Body of pancreas (tissue), 4 donors: Measurements from ENCODE around the gene USP49. TPM values are rescaled to one million over a fixed set of nuclear protein-coding genes. Genes with fewer than 3 reads are reported as not detected.

Experiments
- ATAC-seq: fragments of 150-250 bp; one replicate; pipeline ENCODE4 v1.9.1; 2016
- DNase-seq, 4 donors: peaks; one replicate each; pipeline ENCODE4 v3.0.0-alpha.2; 2019
- H3K27ac ChIP-seq, 4 donors: fragments of 200-600 bp; sonication (generic); 1 replicate in 3 of 4; 2 replicates in 1 of 4; pipeline versions ENCODE4 v1.5.1 to v1.6.1; 2016 to 2019; ENCODE audit warnings: mild to moderate bottlenecking in 1 of 4, mixed read lengths in 1 of 4, moderate library complexity in 1 of 4
- H3K27me3 ChIP-seq, 2 donors: fragments of 200-600 bp; sonication (generic); one replicate each; pipeline ENCODE4 v1.6.0; 2016; ENCODE audit warnings: mild to moderate bottlenecking in 1 of 2
- H3K36me3 ChIP-seq, 2 donors: fragments of 200-600 bp; sonication (generic); replicated peaks in 1 of 2; 2 replicates each; pipeline ENCODE4 v1.5.1; 2016; ENCODE audit warnings: low read depth in 2 of 2; ENCODE audit not compliant: insufficient read depth in 1 of 2
- H3K4me1 ChIP-seq: fragments of 200-600 bp; sonication (generic); one replicate; pipeline ENCODE4 v1.6.0; 2016
- H3K4me3 ChIP-seq, 2 donors: fragments of 200-600 bp; sonication (generic); 1 replicate in 1 of 2; 2 replicates in 1 of 2; pipeline ENCODE4 v1.5.1; 2016 to 2019
- H3K9me3 ChIP-seq, 3 donors: fragments of 200-600 bp; sonication (generic); 1 replicate in 2 of 3; 2 replicates in 1 of 3; pipeline ENCODE4 v1.5.1; 2016
- CTCF ChIP-seq, 7 experiments: fragments of 450-650 bp in 4 of 7; fragments of 200-600 bp in 3 of 7; sonication (generic) in 3 of 7; IDR thresholded peaks; one replicate each; pipeline ENCODE4 v1.5.1; 2016 to 2019; ENCODE audit warnings: antibody characterized with exemption in 7 of 7
- POLR2A ChIP-seq, 3 donors: fragments of 450-650 bp; IDR thresholded peaks; one replicate each; pipeline ENCODE4 v1.6.1; 2016; ENCODE audit warnings: antibody characterized with exemption in 3 of 3, mild to moderate bottlenecking in 2 of 3
- WGBS, 2 donors: methylation state at CpG; one replicate each; pipeline ENCODE4 v1.1.5; 2017; 5-methylcytosine and 5-hydroxymethylcytosine counted together
- intact Hi-C: fragments of 100-400 bp; cut with DNase I; formaldehyde crosslinking; loops from one replicate; pipeline ENCODE4 v1.15.1; 2023
- total RNA-seq, 2 donors: library from RNA; depleted of rRNA; stranded (reverse); fragments of >200 nt; gene quantifications; one replicate each; pipeline ENCODE4 v1.1.0, GENCODE V29; 2016

Gene USP49
- total RNA-seq, 2 donors from 2014 or later, result 3.3 to 5.2 TPM

GRCh38 chr6:41779336-41779735, 115.8 kb downstream of the USP49 start:
- no peak for ATAC-seq
- peaks cover 0 to 3% of the 10 kb centered on the region in 2 donors for H3K36me3 ChIP-seq
- H3K4me3 ChIP-seq, result no peak overlapping the region
- H3K27ac ChIP-seq, result peak overlapping the region in 1 of 4 donors; percentile 22
- no peak for TF ChIP-seq POLR2A (IDR thresholded peaks at IDR 0.05)
- TF ChIP-seq CTCF (IDR thresholded peaks at IDR 0.05), result no peak
- peak in 1 of 4 donors; percentile 18 for DNase-seq
- WGBS, 2 donors, result 2% methylated on average over 16 of the region's 16 CpGs
- no peaks in the 10 kb centered on the region for H3K27me3 ChIP-seq
- intact Hi-C loops, result loop anchor here (5.0 kb wide), 1 partner anchor 253 kb away; no protein-coding TSS in a partner anchor
- H3K4me1 ChIP-seq, result peaks cover 40% of the 10 kb centered on the region
- H3K9me3 ChIP-seq, result no peaks in the 10 kb centered on the region

- intact Hi-C loops, result loop anchor here (5.0 kb wide), 1 partner anchor 253 kb away; no protein-coding TSS in a partner anchor
These were observed 116.3 kb downstream of the USP49 start for GRCh38 chr6:41778895-41779294.

GRCh38 chr6:41777551-41778285, 117.5 kb downstream of the USP49 start:
- 75% methylated on average over 5 of the region's 5 CpGs for WGBS, 2 donors
- no peak for ATAC-seq
- no peak overlapping the region for H3K4me3 ChIP-seq
- H3K9me3 ChIP-seq, result no peaks in the 10 kb centered on the region
- intact Hi-C loops, result loop anchor here (5.0 kb wide), 1 partner anchor 255 kb away; no protein-coding TSS in a partner anchor
- no peak overlapping the region for H3K27ac ChIP-seq
- no peak for DNase-seq
- H3K27me3 ChIP-seq, result no peaks in the 10 kb centered on the region
- peaks cover 0 to 3% of the 10 kb centered on the region in 2 donors for H3K36me3 ChIP-seq
- TF ChIP-seq CTCF (IDR thresholded peaks at IDR 0.05), result no peak
- TF ChIP-seq POLR2A (IDR thresholded peaks at IDR 0.05), result no peak
- peaks cover 27% of the 10 kb centered on the region for H3K4me1 ChIP-seq

More at GRCh38 chr6:41778895-41779294, 116.3 kb downstream of the USP49 start:
- DNase-seq (no peak), ATAC-seq (no peak)
- Histone ChIP-seq H3K4me1 (peaks cover 35% of the 10 kb centered on the region), H3K4me3 (no peak overlapping the region), H3K27me3 (no peaks in the 10 kb centered on the region), H3K36me3 (peaks cover 0 to 3% of the 10 kb centered on the region in 2 donors), H3K9me3 (no peaks in the 10 kb centered on the region), H3K27ac (no peak overlapping the region)
- TF ChIP-seq CTCF (IDR thresholded peaks at IDR 0.05) (no peak), POLR2A (IDR thresholded peaks at IDR 0.05) (no peak)
- WGBS, 2 donors, result 12 to 21% methylated on average over 6 of the region's 6 CpGs

GRCh38 chr6:41775293-41775882, 119.8 kb downstream of the USP49 start:
- DNase-seq (no peak), ATAC-seq (no peak)
- Histone ChIP-seq H3K4me3 (no peak overlapping the region), H3K4me1 (peaks cover 10% of the 10 kb centered on the region), H3K9me3 (no peaks in the 10 kb centered on the region), H3K27ac (no peak overlapping the region), H3K27me3 (no peaks in the 10 kb centered on the region), H3K36me3 (peaks cover 0 to 10% of the 10 kb centered on the region in 2 donors)
- intact Hi-C loops, result loop anchor here (5.0 kb wide), 1 partner anchor 257 kb away; no protein-coding TSS in a partner anchor
- TF ChIP-seq POLR2A (IDR thresholded peaks at IDR 0.05) (no peak), CTCF (IDR thresholded peaks at IDR 0.05) (no peak)
- WGBS, 2 donors, result 74 to 83% methylated on average over 5 to 13 of the region's 13 CpGs
